Upper lobe of left lung (tissue), 6 donors: ENCODE data around the gene MTHFD1L. TPM values are rescaled to one million over a fixed set of nuclear protein-coding genes. Genes with fewer than 3 reads are reported as not detected.

Experiments
- ATAC-seq, 2 donors: fragments of 200-7000 bp; cut with Tn5 transposase; one replicate each; pipeline ENCODE4 v1.9.1; 2022; ENCODE audit warnings: mild to moderate bottlenecking in 2 of 2, moderate library complexity in 2 of 2; ENCODE audit not compliant: low FRiP score in 2 of 2
- DNase-seq, 2 donors: peaks; one replicate each; pipeline ENCODE4 v3.0.0-alpha.2; 2019 to 2020
- H3K27ac ChIP-seq, 4 donors: fragments of 200-600 bp; sonication (generic); one replicate each; pipeline ENCODE4 v1.5.1; 2016 to 2019
- H3K27me3 ChIP-seq, 4 donors: fragments of 200-600 bp; sonication (generic); one replicate each; pipeline ENCODE4 v1.5.1; 2017 to 2019
- H3K36me3 ChIP-seq, 4 donors: fragments of 200-600 bp; sonication (generic); one replicate each; pipeline ENCODE4 v1.5.1; 2016 to 2019
- H3K4me1 ChIP-seq, 4 donors: fragments of 200-600 bp; sonication (generic); one replicate each; pipeline ENCODE4 v1.5.1; 2018 to 2019
- H3K4me3 ChIP-seq, 4 donors: fragments of 200-600 bp; sonication (generic); one replicate each; pipeline ENCODE4 v1.5.1; 2017 to 2019; ENCODE audit warnings: mild to moderate bottlenecking in 2 of 4, moderate library complexity in 1 of 4
- H3K9me3 ChIP-seq, 4 donors: fragments of 200-600 bp; sonication (generic); one replicate each; pipeline ENCODE4 v1.5.1; 2018 to 2019
- CTCF ChIP-seq, 6 experiments: fragments of 450-650 bp in 4 of 6; fragments of 200-600 bp in 2 of 6; sonication (generic) in 2 of 6; IDR thresholded peaks; one replicate each; pipeline ENCODE4 v1.5.1; 2016 to 2019; ENCODE audit warnings: antibody characterized with exemption in 6 of 6
- EP300 ChIP-seq, 4 donors: sonication (generic); formaldehyde crosslinking; IDR thresholded peaks; one replicate each; pipeline ENCODE4 v1.5.1; 2017; ENCODE audit warnings: antibody characterized with exemption in 4 of 4, control low read depth in 2 of 4
- POLR2A ChIP-seq, 4 donors: fragments of 450-650 bp; IDR thresholded peaks; one replicate each; pipeline ENCODE4 v1.5.1; 2016 to 2017; ENCODE audit warnings: antibody characterized with exemption in 4 of 4, mild to moderate bottlenecking in 2 of 4
- POLR2AphosphoS5 ChIP-seq, 2 donors: sonication (generic); formaldehyde crosslinking; IDR thresholded peaks; one replicate each; pipeline ENCODE4 v1.5.1; 2017; ENCODE audit warnings: antibody characterized with exemption in 2 of 2
- WGBS, 2 donors: methylation state at CpG; one replicate each; pipeline ENCODE4 v1.1.5; 2017 to 2018; 5-methylcytosine and 5-hydroxymethylcytosine counted together
- total RNA-seq, 6 donors: library from RNA; depleted of rRNA in 4 of 6; stranded (reverse); fragments of >200 nt in 4 of 6; gene quantifications; one replicate each; pipeline versions ENCODE4 v1.1.0 to v1.2.1, GENCODE V29; 2016 to 2021
- donor health status: DM: no; HTN: no; CAD: no; lungs with moderate emphysema.
- donor health status: DM: no; HTN: yes; CAD: no; lungs with severe emphysema.

MTHFD1L gene
- total RNA-seq, 6 donors from 2014 or later = 11.8 to 32.3 (median 19.4) TPM

GRCh38 chr6:150830439-150831165 is 34.9 kb upstream of the MTHFD1L start:
- 94 to 99% methylated on average over 13 of the region's 13 CpGs for WGBS, 2 donors
- ATAC-seq (peak in 1 of 2 donors; percentile 40), DNase-seq (no peak)
- Histone ChIP-seq H3K4me3 (no peak overlapping the region), H3K4me1 (no peaks in the 10 kb centered on the region), H3K27ac (no peak overlapping the region), H3K27me3 (no peaks in the 10 kb centered on the region), H3K9me3 (no peaks in the 10 kb centered on the region), H3K36me3 (peaks cover 0 to 45% (median 8%) of the 10 kb centered on the region in 4 donors)
- no peak for TF ChIP-seq POLR2AphosphoS5 (IDR thresholded peaks at IDR 0.05)

GRCh38 chr6:150831577-150831976 is 33.9 kb upstream of the MTHFD1L start:
- no peak for TF ChIP-seq EP300 (IDR thresholded peaks at IDR 0.05)
- no peak for TF ChIP-seq POLR2AphosphoS5 (IDR thresholded peaks at IDR 0.05)
- no peak for TF ChIP-seq CTCF (IDR thresholded peaks at IDR 0.05)
- no peak for TF ChIP-seq POLR2A (IDR thresholded peaks at IDR 0.05)
- no peaks in the 10 kb centered on the region for H3K27me3 ChIP-seq
- peaks cover 0 to 48% (median 8%) of the 10 kb centered on the region in 4 donors for H3K36me3 ChIP-seq
- H3K4me3 ChIP-seq = no peak overlapping the region
- ATAC-seq (peak in 1 of 2 donors; percentile 47), DNase-seq (peak in 1 of 2 donors; percentile 49)
- no peak overlapping the region for H3K27ac ChIP-seq
- H3K9me3 ChIP-seq = no peaks in the 10 kb centered on the region
- WGBS, 2 donors = 95 to 96% methylated on average over 9 to 14 of the region's 14 CpGs
- no peaks in the 10 kb centered on the region for H3K4me1 ChIP-seq

GRCh38 chr6:150835620-150836019 is 29.9 kb upstream of the MTHFD1L start:
- DNase-seq (no peak), ATAC-seq (no peak)
- Histone ChIP-seq H3K4me3 (no peak overlapping the region), H3K4me1 (no peaks in the 10 kb centered on the region), H3K27me3 (no peaks in the 10 kb centered on the region), H3K27ac (no peak overlapping the region), H3K9me3 (no peaks in the 10 kb centered on the region), H3K36me3 (peaks cover 0 to 44% (median 11%) of the 10 kb centered on the region in 4 donors)
- TF ChIP-seq EP300 (IDR thresholded peaks at IDR 0.05) (no peak), CTCF (IDR thresholded peaks at IDR 0.05) (no peak), POLR2A (IDR thresholded peaks at IDR 0.05) (no peak), POLR2AphosphoS5 (IDR thresholded peaks at IDR 0.05) (no peak)

- Histone ChIP-seq H3K4me3 (no peak overlapping the region), H3K4me1 (no peaks in the 10 kb centered on the region), H3K9me3 (no peaks in the 10 kb centered on the region), H3K27me3 (no peaks in the 10 kb centered on the region), H3K27ac (no peak overlapping the region), H3K36me3 (peaks cover 0 to 29% (median 7%) of the 10 kb centered on the region in 4 donors)
- ATAC-seq (no peak), DNase-seq (no peak)
- TF ChIP-seq CTCF (IDR thresholded peaks at IDR 0.05) (no peak), EP300 (IDR thresholded peaks at IDR 0.05) (no peak), POLR2AphosphoS5 (IDR thresholded peaks at IDR 0.05) (no peak), POLR2A (IDR thresholded peaks at IDR 0.05) (no peak)
- WGBS, 2 donors = 95 to 98% methylated on average over 4 of the region's 4 CpGs
These were observed 25.3 kb upstream of the MTHFD1L start for GRCh38 chr6:150840185-150840584.

- no peak for TF ChIP-seq POLR2A (IDR thresholded peaks at IDR 0.05)
- TF ChIP-seq EP300 (IDR thresholded peaks at IDR 0.05) = no peak
- no peak for TF ChIP-seq POLR2AphosphoS5 (IDR thresholded peaks at IDR 0.05)
- no peak for TF ChIP-seq CTCF (IDR thresholded peaks at IDR 0.05)
- no peak overlapping the region for H3K4me3 ChIP-seq
- WGBS, 2 donors = 97 to 99% methylated on average over 5 of the region's 5 CpGs
These were observed 24.3 kb upstream of the MTHFD1L start for GRCh38 chr6:150841189-150841588.

More at GRCh38 chr6:150841189-150841588, 24.3 kb upstream of the MTHFD1L start:
- no peak overlapping the region for H3K27ac ChIP-seq
- no peaks in the 10 kb centered on the region for H3K9me3 ChIP-seq
- no peak for ATAC-seq
- no peaks in the 10 kb centered on the region for H3K4me1 ChIP-seq
- H3K27me3 ChIP-seq = no peaks in the 10 kb centered on the region
- DNase-seq = no peak
- H3K36me3 ChIP-seq = peaks cover 0 to 20% (median 7%) of the 10 kb centered on the region in 4 donors
